HG02884 (cell line): ENCODE measurements around the gene KYAT1.
A peak's percentile ranks its signal among the peaks of the same experiment; 100 is the strongest.
"Not testable (repeated sequence)": the region's sequence is repeated elsewhere in the genome, so short reads cannot be mapped to it uniquely, and the experiment has no call there.

Source experiments
- ATAC-seq: cut with Tn5 transposase; IDR thresholded peaks from one replicate; pipeline ENCODE4 v1.9.1; 2021; ENCODE audit warnings: mild to moderate bottlenecking, moderate library complexity; ENCODE audit not compliant: unreplicated experiment

Gene KYAT1

DNA sequence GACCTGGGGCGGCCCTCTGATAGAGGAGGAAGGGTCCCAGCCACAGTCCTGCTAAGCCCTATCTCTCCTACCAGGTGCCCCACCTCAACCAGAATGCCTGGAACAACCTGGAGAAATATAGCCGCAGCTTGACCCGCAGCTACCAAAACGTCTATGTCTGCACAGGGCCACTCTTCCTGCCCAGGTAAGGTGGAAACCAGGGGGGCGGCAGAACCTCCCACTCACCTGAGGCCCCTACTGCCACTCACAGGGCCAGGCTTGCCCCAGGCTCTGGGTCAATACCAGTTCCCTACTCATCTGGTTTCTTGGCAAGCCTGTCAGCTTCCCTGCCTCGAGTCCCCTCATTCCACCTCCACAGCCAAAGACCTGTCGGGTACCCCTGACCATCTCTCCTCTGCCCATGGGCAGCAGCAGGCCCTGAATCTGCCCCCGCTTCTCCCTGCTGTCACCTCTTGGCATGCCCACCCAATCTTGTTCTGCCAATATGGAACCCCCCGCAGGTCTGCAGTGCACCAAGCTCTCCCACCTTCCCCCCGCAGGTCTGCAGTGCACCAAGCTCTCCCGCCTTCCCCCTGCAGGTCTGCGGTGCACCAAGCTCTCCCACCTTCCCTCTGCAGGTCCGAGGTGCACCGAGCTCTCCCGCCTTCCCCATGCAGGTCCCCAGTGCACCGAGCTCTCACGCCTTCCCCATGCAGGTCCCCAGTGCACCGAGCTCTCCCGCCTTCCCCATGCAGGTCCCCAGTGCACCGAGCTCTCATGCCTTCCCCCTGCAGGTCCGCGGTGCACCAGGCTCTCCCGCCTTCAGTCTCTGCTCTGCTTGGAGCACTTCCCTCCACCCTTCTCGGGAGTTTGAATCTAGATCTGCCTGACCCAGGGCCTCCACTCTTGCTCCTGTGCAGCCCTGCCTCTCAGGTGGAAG is 60.8 kb downstream of the KYAT1 start:
- ATAC-seq: no peak

GRCh38 chr9:128819716-128820664 is 61.8 kb downstream of the KYAT1 start:
- ATAC-seq: no peak

DNA sequence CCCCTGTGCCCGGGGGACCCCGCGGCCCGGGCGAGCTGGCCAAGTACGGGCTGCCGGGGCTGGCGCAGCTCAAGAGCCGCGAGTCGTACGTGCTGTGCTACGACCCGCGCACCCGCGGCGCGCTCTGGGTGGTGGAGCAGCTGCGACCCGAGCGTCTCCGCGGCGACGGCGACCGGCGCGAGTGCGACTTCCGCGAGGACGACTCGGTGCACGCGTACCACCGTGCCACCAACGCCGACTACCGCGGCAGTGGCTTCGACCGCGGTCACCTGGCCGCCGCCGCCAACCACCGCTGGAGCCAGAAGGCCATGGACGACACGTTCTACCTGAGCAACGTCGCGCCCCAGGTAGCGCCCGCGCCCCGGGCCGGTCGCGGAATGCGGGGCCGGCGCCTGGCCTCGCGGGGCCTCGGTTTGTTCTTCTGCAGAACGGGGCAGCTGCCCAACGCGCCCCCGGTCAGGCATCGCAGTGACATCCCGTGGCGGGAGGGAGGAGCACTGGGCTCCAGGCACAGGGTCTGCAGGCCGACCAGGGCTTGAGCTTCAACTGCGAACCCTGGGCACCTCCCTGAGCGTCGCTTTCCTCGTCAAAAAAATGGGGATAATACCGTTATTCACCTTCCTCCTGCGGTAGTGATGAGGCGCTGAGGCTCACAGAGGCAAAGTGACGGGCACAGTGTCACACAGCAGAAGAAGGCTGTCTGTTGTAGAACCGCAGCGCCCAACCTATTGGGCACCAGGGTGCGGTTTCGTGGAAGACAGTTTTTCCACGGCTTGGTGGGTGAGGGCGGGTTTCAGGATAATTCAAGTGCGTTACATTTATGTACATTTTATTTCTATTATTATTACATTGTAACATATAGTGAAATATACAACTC is 62.7 kb downstream of the KYAT1 start:
- ATAC-seq: peak; percentile 30

GRCh38 chr9:128818099-128818838 is 63.5 kb downstream of the KYAT1 start, which contains the start of gene ENDOG:
ENDOG (plus strand) TSS chr9:128818500; CDS start chr9:128818685, 185 bp downstream.
- ATAC-seq: peak; percentile 91

- ATAC-seq: no peak
These were observed 70.9 kb downstream of the KYAT1 start for GRCh38 chr9:128810873-128811272.

DNA sequence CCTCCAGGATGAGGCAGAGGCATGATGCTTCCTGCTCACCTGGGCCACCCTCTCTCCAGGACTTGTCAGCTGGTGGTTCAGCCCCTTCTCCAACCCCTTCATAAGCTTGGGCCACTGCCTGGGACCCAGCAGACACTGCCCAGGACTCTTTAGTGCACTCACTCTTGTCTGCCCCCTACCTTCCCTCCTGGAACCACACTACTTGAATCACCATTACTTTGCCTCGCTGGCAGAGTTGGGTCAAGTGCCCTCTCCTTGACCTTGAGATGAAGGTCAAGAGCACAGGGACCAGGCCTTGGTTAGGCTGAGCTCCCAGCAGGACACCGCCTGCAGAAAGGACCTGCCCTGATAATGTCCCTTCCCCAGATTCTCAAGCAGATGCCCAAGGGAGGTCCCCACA is 71.9 kb downstream of the KYAT1 start:
- ATAC-seq: no peak

GRCh38 chr9:128809036-128809599 is 72.6 kb downstream of the KYAT1 start:
- ATAC-seq: no peak

- ATAC-seq: no peak
These were observed 73.2 kb downstream of the KYAT1 start for GRCh38 chr9:128808543-128808942.

- ATAC-seq: no peak
These were observed 73.9 kb downstream of the KYAT1 start for GRCh38 chr9:128807827-128808226.

DNA sequence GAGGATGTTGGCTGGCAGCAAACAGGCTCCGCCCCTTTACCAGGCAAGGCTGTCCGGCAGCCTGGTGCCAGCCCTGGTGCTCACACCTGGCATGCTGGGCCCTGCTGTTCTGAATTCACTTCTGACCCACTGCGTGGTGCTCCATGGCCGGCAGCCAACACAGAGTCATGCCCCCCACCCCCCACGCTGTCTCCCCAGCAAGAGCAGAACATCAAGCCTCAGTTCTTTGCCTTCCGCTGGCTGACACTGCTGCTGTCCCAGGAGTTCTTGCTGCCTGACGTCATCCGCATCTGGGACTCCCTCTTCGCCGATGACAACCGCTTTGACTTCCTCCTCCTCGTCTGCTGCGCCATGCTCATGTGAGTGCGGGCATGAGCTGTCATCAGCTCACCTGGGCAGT is 76.1 kb downstream of the KYAT1 start:
- no peak for ATAC-seq

DNA sequence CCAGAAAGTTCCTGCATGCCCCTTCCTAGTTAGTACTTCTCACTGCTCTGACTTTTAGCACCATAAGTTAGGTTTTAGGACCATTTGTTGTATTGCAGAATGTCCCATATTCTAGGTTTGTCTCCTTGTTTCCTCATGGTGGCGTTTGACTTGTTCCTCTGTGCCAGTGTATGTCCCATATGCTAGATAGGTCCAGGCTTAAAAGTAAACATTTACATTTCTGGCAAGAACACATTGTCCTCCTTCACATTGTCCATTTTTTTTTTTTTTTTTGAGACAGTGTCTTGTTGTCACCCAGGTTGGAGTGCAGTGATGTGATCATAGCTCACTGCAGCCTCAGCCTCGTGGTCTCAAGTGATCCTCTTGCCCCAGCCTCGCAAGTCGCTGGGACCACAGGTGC is 79.3 kb downstream of the KYAT1 start:
- no peak for ATAC-seq

GRCh38 chr9:128800061-128800460 is 81.7 kb downstream of the KYAT1 start:
- no peak for ATAC-seq

DNA sequence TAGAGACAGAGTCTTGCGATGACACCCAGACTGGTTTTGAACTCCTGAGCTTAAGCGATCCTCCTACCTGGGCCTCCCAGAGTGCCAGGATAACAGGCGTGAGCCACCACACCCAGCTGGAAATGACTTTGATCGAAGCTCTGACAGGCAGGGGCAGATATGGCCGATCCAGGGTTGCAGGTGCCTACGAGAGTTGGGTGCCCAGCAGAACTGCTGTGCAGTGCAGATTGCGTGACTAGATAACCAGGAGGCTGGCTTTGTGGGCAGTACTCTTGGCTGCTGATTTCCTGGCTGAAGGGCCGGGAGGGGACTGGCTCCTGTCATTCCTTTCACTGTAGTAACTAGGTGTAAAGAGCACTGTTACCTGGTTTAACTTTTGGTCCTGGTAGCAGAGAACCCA is 82.9 kb downstream of the KYAT1 start:
- ATAC-seq: no peak

GRCh38 chr9:128794961-128795360 is 86.8 kb downstream of the KYAT1 start:
- ATAC-seq: not testable (repeated sequence)

DNA sequence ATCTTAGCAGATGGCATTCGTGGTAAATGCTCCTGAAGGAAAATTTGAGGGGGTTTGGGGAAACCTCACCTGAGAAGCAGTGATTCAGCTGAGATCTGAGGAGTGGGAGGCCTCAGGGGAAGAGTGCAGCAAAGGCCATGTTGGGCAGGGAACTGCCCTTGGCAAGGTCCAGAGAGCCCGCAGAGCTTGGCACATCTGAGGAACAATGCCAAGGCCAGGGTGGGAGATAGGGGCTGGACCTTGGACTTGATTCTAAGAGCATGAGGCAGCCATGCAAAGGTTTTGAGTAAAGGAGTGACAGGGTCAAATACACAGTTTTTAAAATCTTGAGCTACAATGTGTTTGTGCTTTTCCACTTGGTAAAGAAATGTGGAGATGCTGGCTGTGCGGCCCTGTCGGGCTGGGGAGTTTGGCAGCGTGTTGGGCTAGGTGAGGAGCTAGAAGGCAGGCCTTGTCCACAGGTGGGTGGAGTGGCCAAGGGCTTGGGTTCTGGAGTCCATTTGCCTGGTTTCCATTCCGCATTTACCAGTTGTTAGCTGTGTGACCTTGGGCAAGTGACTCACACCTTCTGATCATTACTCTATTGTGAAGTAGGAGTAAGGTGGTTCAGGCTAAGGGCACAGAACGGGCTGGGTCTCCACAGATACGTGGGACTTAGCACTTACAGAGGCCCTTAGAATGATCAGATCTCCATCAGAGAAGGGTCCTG is 88.6 kb downstream of the KYAT1 start:
- no peak for ATAC-seq

DNA sequence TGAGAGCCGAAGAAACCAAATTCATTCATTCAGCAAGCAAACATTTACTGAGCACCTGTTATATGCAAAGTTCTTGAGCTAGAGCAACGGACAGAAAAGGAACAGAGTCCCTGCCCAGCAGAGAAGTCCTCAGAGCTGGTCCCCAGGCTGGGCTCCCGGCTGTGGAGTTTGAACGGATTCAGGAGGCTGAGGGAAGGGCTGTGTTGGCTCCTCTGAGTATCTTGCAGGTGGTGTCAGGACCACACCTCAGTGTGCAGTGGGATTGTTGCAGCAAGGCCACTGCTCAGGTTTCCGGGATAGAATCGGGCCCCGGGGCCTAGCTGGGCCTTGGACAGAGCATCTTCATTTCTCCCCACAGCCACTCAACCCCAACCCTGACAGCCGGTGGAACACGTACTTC is 89.6 kb downstream of the KYAT1 start:
- ATAC-seq: no peak

DNA sequence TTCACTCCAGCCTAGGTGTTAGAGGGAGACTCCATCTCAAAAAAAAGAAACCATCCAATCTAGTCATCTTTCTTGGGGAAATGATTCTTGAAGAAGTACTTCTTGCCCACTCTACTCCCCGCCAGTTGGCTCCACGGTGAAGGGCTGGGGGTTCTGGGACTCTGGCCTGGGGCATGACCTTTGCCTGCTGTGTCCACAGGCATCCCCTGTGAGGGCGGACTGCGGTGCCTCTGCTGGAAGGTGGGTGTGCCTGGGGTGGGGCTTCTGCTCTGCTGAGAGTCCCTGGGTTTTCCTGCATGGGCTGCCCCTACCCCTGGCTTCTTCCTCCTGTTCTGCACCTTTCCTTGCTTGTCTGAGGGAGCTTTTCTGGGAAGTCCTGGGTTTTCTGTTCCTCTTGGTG is 91.2 kb downstream of the KYAT1 start:
- ATAC-seq: no peak

GRCh38 chr9:128788445-128788844 is 93.3 kb downstream of the KYAT1 start:
- no peak for ATAC-seq

GRCh38 chr9:128787659-128788058 is 94.1 kb downstream of the KYAT1 start:
- ATAC-seq: no peak
